Ecto neural progenitor cell (in vitro differentiated cells): ENCODE results near the gene CRAMP1.

Experiments used
- DNase-seq: peaks from one replicate; pipeline ENCODE4 v3.0.0-alpha.2; 2018; ENCODE audit warnings: low spot score

The CRAMP1 gene

GRCh38 chr16:1655909-1656807 lies 44.0 kb downstream of the CRAMP1 start:
- DNase-seq: no peak

- no peak for DNase-seq
Observed at GRCh38 chr16:1656808-1657617, 44.9 kb downstream of the CRAMP1 start.

GRCh38 chr16:1657841-1658240 lies 45.7 kb downstream of the CRAMP1 start:
- DNase-seq: no peak

DNA sequence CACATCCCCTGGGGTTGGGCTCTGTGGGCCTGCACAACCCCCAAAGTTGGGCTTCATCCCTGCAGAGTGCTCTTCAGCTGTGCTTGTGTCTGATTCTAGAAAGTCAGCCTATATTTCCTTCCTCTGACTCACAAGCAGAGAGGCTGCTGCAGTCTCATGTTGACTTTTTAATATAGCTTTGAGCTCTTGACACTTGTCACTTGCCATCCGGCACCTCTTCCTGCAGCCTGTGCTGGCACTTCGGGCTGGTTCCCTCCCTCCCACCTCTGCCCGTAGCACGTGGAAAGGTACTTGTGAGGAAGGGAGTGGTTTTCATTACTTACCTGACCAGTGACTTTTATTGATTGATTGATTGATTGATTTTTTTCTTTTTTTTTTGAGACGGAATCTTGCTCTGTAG lies 46.9 kb downstream of the CRAMP1 start:
- no peak for DNase-seq

DNA sequence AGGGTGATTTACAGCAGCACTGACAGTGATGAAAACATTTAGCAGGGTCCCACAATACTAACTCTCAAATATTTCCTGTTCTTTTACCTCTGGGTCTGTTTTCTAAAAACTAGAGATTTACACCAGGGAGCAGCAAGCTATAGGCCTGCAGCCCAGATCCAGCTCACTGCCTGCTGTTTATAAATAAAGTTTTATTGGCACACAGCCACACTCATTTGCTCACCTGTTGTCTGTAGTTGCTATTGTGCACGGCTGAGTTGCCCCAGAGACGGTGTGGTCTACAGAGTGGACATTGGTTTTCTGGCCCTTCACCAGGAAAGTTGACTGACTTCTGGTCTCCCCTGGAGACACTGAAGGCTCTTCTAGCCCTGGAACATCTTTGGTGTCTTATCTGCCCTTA lies 49.7 kb downstream of the CRAMP1 start:
- no peak for DNase-seq

GRCh38 chr16:1662543-1662942 lies 50.4 kb downstream of the CRAMP1 start:
- DNase-seq: no peak

- no peak for DNase-seq
Observed at GRCh38 chr16:1665829-1666228, 53.7 kb downstream of the CRAMP1 start.

DNA sequence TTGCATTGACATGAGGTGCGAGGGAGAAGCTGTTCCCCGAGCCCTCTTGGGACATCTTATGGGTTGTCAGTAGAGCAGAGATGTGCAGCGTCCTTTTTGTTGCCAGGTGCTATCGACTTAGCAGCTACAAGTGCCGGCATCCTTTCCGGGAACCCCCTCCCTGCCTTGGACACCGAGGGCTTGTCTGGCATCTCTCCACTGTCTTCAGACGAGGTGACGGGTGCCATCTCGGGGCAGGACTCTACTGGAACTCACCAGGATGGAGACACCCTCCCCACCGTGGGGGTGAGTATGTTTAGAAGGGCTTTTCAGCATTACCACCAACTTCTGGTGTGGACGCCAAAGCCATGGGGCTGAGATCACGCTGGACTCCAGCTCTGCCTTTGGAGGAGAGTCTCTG lies 54.2 kb downstream of the CRAMP1 start:
- DNase-seq: no peak

DNA sequence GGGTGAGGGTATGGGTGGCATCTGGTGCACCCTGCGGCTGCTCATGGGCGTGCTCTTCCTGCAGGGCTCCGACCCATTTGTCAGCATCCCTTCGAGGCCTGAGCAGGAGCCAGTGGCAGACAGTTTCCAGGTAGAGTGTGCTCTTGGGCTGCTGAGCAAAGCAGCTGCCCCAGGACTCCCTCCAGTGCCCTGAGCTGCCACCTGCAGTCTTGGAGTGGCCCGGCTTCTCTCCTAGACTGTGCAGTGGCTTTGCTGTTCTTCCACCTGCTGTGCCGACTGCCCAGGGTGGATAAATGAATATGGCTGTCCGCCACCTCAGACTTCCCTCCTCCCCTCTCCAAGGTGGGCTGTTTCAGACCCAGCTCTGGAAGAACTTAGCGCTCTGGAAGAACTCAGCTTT lies 55.1 kb downstream of the CRAMP1 start:
- no peak for DNase-seq

DNA sequence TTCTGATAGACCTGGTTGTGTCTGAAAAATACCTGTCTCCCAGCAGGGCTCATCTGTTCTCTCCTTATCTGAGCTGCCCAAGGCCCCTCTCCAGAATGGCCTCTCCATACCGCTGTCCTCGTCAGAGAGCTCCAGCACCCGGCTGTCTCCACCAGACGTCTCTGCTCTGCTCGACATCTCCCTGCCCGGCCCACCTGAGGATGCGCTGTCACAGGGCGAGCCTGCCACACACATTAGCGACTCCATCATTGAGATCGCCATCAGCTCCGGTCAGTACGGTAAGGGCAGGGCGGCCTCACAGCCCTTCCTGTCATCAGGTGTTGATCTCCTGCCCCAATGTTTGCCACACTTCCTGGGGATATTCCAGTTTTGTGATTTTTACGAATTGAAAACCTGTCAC lies 55.8 kb downstream of the CRAMP1 start:
- DNase-seq: no peak

- no peak for DNase-seq
Observed at GRCh38 chr16:1668612-1669319, 56.6 kb downstream of the CRAMP1 start.

GRCh38 chr16:1669698-1670097 lies 57.5 kb downstream of the CRAMP1 start:
- no peak for DNase-seq

GRCh38 chr16:1670371-1670770 lies 58.2 kb downstream of the CRAMP1 start:
- DNase-seq: no peak

- DNase-seq: no peak
Observed at GRCh38 chr16:1670866-1671265, 58.7 kb downstream of the CRAMP1 start.

GRCh38 chr16:1673424-1674151 lies 61.4 kb downstream of the CRAMP1 start:
- DNase-seq: peak; percentile 37

GRCh38 chr16:1674306-1674705 lies 62.1 kb downstream of the CRAMP1 start:
- no peak for DNase-seq

DNA sequence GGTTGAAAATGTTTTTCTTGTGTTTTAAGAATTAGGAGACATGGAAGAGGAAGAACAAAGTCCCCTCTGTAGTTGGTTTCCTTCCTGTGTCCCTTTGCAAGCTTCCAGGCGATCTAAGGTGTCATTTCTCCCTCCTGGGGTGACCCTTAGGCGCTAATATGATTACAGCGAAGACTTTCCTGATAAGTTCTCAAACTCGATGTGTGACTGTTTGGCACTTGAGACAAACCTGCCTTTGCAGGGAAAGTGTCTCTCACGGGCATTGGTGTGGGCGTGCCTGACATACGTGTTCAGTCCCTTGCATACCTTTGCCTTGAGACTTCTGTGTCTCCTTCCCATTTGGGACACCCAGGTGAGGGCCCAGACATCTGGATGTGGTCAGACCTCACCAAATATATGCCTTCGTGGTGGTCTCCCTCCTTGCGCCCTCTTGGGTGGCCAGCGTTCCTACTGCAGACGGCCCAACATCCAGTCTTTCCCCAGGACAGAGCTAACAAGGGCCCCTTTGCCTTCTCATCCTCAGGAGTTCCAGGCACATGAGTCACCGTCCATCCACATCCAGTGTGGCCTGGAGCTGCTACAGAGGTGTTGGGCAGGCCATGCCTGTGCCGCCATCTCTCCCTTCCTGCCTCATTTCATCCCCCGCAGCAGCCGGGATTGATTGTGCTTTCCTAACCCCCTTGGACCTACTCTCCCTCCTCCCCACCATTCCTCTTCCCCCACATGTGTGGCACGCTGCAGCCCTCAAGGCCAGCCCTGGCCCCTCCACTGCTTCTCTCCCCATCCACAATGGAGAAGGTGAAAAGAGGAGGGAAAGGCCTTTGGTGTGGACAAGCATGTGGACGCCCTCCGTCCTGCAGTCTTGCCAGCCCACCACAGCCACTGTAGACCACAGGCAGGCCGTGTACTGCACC lies 62.8 kb downstream of the CRAMP1 start:
- DNase-seq: no peak

- DNase-seq: no peak
Observed at GRCh38 chr16:1676661-1677060, 64.5 kb downstream of the CRAMP1 start.

GRCh38 chr16:1677339-1677738 lies 65.2 kb downstream of the CRAMP1 start:
- DNase-seq: peak; percentile 39

DNA sequence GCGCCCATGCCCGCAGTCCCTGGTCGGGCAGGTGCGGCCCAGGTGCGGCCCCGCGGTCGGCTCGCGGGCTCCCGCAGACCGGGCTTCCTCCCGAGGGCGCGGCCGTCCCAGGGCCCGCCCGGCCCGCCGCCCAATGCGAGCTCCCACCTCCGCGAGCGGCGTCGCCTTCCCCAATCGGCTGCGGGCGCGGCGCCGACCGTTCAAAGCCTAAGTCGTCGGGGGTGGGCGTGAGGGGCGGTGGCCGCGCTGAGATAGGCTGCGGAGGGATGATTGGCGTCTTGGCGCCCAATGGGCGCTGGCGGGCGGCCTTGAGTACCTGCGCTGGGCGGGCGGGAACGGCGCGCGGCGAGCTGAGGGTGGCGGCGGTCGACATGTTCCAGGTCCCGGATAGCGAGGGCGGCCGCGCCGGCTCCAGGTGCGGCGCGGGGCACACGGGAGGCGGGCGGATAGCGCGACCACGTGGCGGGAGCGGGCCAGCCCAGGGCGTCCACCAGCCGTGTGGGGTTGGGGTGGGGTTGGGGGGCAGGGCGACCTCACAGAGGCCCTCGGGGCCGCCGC lies 65.9 kb downstream of the CRAMP1 start, which contains the start of gene JPT2:
JPT2 (plus strand) TSS at position 338 of the 558 bp plus-strand sequence; CDS start at position 372, 34 bp downstream.
- peak; percentile 97 for DNase-seq
